GM12875 (cell line): Measurements from ENCODE around the gene RAMP3.

ENCODE experiments used
- H3K4me3 ChIP-seq: one replicate; pipeline ENCODE4 v1.5.1; 2011; ENCODE audit warnings: low read depth, low read length, control low read depth
- TF ChIP-seq, protein P1 (sequence below): IDR thresholded peaks from 2 replicates; pipeline ENCODE4 v1.5.1; 2011; ENCODE audit warnings: low read depth, mild to moderate bottlenecking, control low read depth, inconsistent platforms, low read length, moderate library complexity, borderline replicate concordance; ENCODE audit not compliant: insufficient read depth

The RAMP3 gene

DNA sequence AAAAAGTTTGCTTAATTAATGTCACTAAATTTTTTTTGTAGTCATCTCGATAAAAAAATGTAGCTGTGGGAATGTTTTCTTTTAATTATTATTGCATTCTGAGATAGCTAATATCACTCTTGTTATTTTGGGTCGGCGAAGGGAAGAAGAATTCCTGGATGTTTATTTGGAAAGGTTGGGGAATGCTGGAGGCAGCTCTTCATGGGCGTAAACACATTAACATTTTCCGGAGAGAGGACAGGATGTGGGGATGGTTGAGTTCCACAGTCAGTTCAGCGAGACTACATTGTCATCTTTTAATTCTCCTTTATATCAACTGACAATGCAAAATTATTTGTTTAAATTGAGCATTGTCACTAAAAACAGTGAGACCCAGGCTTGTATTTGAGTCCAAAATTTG, 72.5 kb downstream of the RAMP3 start:
- TF ChIP-seq, protein P1, sequence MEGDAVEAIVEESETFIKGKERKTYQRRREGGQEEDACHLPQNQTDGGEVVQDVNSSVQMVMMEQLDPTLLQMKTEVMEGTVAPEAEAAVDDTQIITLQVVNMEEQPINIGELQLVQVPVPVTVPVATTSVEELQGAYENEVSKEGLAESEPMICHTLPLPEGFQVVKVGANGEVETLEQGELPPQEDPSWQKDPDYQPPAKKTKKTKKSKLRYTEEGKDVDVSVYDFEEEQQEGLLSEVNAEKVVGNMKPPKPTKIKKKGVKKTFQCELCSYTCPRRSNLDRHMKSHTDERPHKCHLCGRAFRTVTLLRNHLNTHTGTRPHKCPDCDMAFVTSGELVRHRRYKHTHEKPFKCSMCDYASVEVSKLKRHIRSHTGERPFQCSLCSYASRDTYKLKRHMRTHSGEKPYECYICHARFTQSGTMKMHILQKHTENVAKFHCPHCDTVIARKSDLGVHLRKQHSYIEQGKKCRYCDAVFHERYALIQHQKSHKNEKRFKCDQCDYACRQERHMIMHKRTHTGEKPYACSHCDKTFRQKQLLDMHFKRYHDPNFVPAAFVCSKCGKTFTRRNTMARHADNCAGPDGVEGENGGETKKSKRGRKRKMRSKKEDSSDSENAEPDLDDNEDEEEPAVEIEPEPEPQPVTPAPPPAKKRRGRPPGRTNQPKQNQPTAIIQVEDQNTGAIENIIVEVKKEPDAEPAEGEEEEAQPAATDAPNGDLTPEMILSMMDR = no peak
- no peak overlapping the region for H3K4me3 ChIP-seq

- no peak overlapping the region for H3K4me3 ChIP-seq
- TF ChIP-seq, protein P1 = no peak
These were observed 73.1 kb downstream of the RAMP3 start for GRCh38 chr7:45230611-45231165.

DNA sequence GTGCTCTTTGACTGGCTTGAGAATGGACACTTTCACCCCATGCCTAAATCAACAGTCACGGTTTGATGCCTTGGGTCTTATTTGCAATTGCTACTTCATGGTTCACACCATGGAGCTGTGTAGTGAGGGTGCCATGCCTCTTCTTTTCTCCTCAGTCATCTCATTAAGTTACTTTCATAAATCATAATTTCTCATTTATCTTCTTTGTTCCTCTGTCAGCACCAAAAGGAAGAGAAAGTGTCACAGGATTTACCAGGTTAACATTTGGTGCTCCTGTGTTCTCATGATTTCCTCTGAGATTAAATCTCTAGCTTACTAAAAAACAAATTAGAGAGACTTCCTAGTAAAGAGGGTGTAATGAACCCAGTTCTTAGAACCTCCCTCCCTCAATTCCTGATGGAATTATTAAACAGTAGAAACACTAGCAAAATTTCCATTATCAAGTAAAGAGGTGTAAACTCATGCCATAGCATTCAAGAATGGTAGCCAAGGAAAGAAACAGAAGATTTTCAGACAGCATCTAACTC, 75.7 kb downstream of the RAMP3 start:
- no peak overlapping the region for H3K4me3 ChIP-seq
- TF ChIP-seq, protein P1 = no peak
